GM23338 (cell line): Measurements from ENCODE around the gene CBX5. TPM values are rescaled to one million over a fixed set of nuclear protein-coding genes. Genes with fewer than 3 reads are reported as not detected.

Source experiments
- ATAC-seq: fragments of 200-7000 bp; cut with Tn5 transposase; 3 replicates; pipeline ENCODE4 v1.9.1; 2020
- DNase-seq: peaks from one replicate; pipeline ENCODE4 v3.0.0-alpha.2; 2015; ENCODE audit warnings: low spot score
- H2AFZ ChIP-seq: fragments of 200-600 bp; sonication (generic); 2 replicates; pipeline ENCODE4 v1.8.0; 2016; ENCODE audit warnings: antibody characterized with exemption, mild to moderate bottlenecking, moderate library complexity
- H3F3A ChIP-seq: fragments of 200-600 bp; sonication (generic); replicated peaks from 2 replicates; pipeline ENCODE4 v1.8.0; 2017; ENCODE audit warnings: antibody characterized with exemption, mixed run types, low read depth
- H3K27ac ChIP-seq: fragments of 200-600 bp; sonication (generic); 2 replicates; pipeline ENCODE4 v1.6.1; 2016; ENCODE audit warnings: low read depth
- H3K27me3 ChIP-seq: fragments of 200-600 bp; sonication (generic); 2 replicates; pipeline ENCODE4 v1.8.0; 2016; ENCODE audit warnings: mild to moderate bottlenecking, mixed run types, moderate library complexity; ENCODE audit not compliant: insufficient read depth
- H3K36me3 ChIP-seq: fragments of 200-600 bp; sonication (generic); 2 replicates; pipeline ENCODE4 v1.8.0; 2016; ENCODE audit warnings: mild to moderate bottlenecking; ENCODE audit not compliant: insufficient read depth
- H3K4me1 ChIP-seq: fragments of 200-600 bp; sonication (generic); 2 replicates; pipeline ENCODE4 v1.8.0; 2016; ENCODE audit warnings: mild to moderate bottlenecking, moderate library complexity; ENCODE audit not compliant: insufficient read depth
- H3K4me2 ChIP-seq: fragments of 200-600 bp; sonication (generic); 2 replicates; pipeline ENCODE4 v1.7.1; 2017; ENCODE audit warnings: mixed run types
- H3K4me3 ChIP-seq: fragments of 200-600 bp; sonication (generic); 2 replicates; pipeline ENCODE4 v1.6.1; 2016; ENCODE audit warnings: mixed run types
- H3K79me2 ChIP-seq: fragments of 200-600 bp; sonication (generic); replicated peaks from 2 replicates; pipeline ENCODE4 v1.8.0; 2017; ENCODE audit warnings: mild to moderate bottlenecking; ENCODE audit not compliant: insufficient read depth
- H3K9me2 ChIP-seq: fragments of 200-600 bp; sonication (generic); 2 replicates; pipeline ENCODE4 v1.8.0; 2017; ENCODE audit not compliant: insufficient read depth
- H4K20me1 ChIP-seq: fragments of 200-600 bp; sonication (generic); replicated peaks from 2 replicates; pipeline ENCODE4 v1.8.0; 2017; ENCODE audit warnings: mild to moderate bottlenecking; ENCODE audit not compliant: insufficient read depth
- H3K27ac Mint-ChIP-seq: 2 replicates; pipeline ENCODE4 v1.8.0; 2020; ENCODE audit warnings: inconsistent platforms, mild to moderate bottlenecking, moderate library complexity, mixed read lengths
- H3K27me3 Mint-ChIP-seq: 3 replicates; pipeline ENCODE4 v1.8.0; 2022; ENCODE audit warnings: low read depth, mild to moderate bottlenecking, moderate library complexity, mixed read lengths, inconsistent platforms; ENCODE audit not compliant: insufficient read depth, poor library complexity
- H3K36me3 Mint-ChIP-seq: 3 replicates; pipeline ENCODE4 v1.8.0; 2021; ENCODE audit warnings: low read depth, mild to moderate bottlenecking, inconsistent platforms, moderate library complexity, mixed read lengths
- H3K4me1 Mint-ChIP-seq: 3 replicates; pipeline ENCODE4 v1.8.0; 2020; ENCODE audit warnings: mild to moderate bottlenecking, inconsistent platforms, mixed read lengths
- H3K4me3 Mint-ChIP-seq: 3 replicates; pipeline ENCODE4 v1.8.0; 2021; ENCODE audit warnings: moderate library complexity, mild to moderate bottlenecking, inconsistent platforms, mixed read lengths
- H3K9me3 Mint-ChIP-seq: 3 replicates; pipeline ENCODE4 v1.8.0; 2020; ENCODE audit warnings: moderate library complexity, mild to moderate bottlenecking, inconsistent platforms, mixed read lengths
- EZH2 ChIP-seq: fragments of 200-600 bp; sonication (generic); IDR thresholded peaks from one replicate; pipeline ENCODE4 v1.8.0; 2017; ENCODE audit warnings: antibody characterized with exemption, mild to moderate bottlenecking, low read depth; ENCODE audit not compliant: unreplicated experiment
- EZH2phosphoT487 ChIP-seq: fragments of 200-600 bp; sonication (generic); IDR thresholded peaks from one replicate; pipeline ENCODE4 v1.8.1; 2018; ENCODE audit warnings: antibody characterized with exemption; ENCODE audit not compliant: unreplicated experiment
- JUNB ChIP-seq: IDR thresholded peaks from one replicate; pipeline ENCODE4 v1.6.1; 2016; ENCODE audit warnings: antibody characterized with exemption; ENCODE audit not compliant: unreplicated experiment
- NANOG ChIP-seq: IDR thresholded peaks from 2 replicates; pipeline ENCODE4 v1.6.1; 2016; ENCODE audit warnings: antibody characterized with exemption, borderline replicate concordance
- STAT1 ChIP-seq: IDR thresholded peaks from one replicate; pipeline ENCODE4 v1.6.1; 2016; ENCODE audit warnings: antibody characterized with exemption; ENCODE audit not compliant: unreplicated experiment
- polyA plus RNA-seq: library from polyadenylated mRNA; unstranded; fragments of >200 nt; fragmentation: Nextera tagmentation; extraction: Ambion mirVana; gene quantifications from 2 replicates; pipeline ENCODE4 v1.2.1, GENCODE V29; 2016
- small RNA-seq: library from RNA; depleted of rRNA; stranded (forward); fragments of <200 nt; gene quantifications from one replicate; pipeline ENCODE3, GENCODE V24; 2014; ENCODE audit warnings: low replicate concordance
- total RNA-seq: library from RNA; depleted of rRNA; stranded (reverse); fragments of >200 nt; shearing (Covaris generic); gene quantifications from 2 replicates; pipeline ENCODE4 v1.2.3, GENCODE V29; 2014; rRNA removed
- TF ChIP-seq, protein P1 (sequence below): IDR thresholded peaks from 2 replicates; pipeline ENCODE4 v1.6.1; 2016; ENCODE audit warnings: antibody characterized with exemption
- TF ChIP-seq, protein P2 (sequence below): fragments of 250-450 bp; sonication (Bioruptor Pico); IDR thresholded peaks from 2 replicates; pipeline ENCODE4 v1.5.0; 2020; ENCODE audit warnings: mild to moderate bottlenecking, moderate library complexity

The CBX5 gene
- total and polyA plus RNA-seq, 2 experiments from 2014 or later, result 152 to 212 TPM

DNA sequence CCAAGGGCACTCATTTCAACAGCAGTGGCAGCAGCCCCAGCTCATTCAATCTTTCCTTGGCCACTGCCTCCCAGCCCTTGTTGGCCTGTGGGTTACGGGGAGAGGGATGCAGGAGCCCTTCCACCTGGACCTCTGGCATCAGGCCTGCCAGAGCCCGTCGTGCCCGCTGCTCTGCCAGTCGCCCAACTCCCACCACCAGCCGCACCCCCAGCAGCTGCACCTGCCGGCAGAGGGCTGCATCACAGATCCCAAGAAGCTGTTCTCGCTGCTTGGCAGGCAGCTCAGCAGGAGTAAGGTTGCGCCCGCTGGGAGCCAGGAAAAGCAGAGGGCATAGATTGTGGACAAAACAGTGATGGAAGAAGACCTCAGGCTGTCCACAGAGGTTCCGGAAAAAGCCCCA, 97.8 kb downstream of the CBX5 start:
- no peaks in the 10 kb centered on the region for H3K9me2 ChIP-seq
- no peak overlapping the region for H3K27ac Mint-ChIP-seq

More for the DNA sequence above, 97.8 kb downstream of the CBX5 start:
- no peak overlapping the region for H3K4me3 ChIP-seq
- DNase-seq, result no peak
- Mint-ChIP-seq H3K9me3 (no peaks in the 10 kb centered on the region; the same call in 2 of the 3 replicates), H3K27me3 (peaks cover 6% of the 10 kb centered on the region), H3K36me3 (peaks cover 3% of the 10 kb centered on the region; the same call in 1 of the 3 replicates), H3K4me3 (no peak overlapping the region), H3K4me1 (peaks cover 8% of the 10 kb centered on the region)
- peaks cover 34% of the 10 kb centered on the region for H3K27me3 ChIP-seq
- H3K4me2 ChIP-seq, result no peak overlapping the region
- H3K36me3 ChIP-seq, result no peaks in the 10 kb centered on the region
- H3K27ac ChIP-seq, result no peak overlapping the region
- no peak overlapping the region for H2AFZ ChIP-seq
- H3F3A ChIP-seq, result no peaks in the 10 kb centered on the region
- TF ChIP-seq EZH2 (no peak), NANOG (no peak), STAT1 (no peak), EZH2phosphoT487 (no peak), JUNB (no peak)
- TF ChIP-seq, protein P1, sequence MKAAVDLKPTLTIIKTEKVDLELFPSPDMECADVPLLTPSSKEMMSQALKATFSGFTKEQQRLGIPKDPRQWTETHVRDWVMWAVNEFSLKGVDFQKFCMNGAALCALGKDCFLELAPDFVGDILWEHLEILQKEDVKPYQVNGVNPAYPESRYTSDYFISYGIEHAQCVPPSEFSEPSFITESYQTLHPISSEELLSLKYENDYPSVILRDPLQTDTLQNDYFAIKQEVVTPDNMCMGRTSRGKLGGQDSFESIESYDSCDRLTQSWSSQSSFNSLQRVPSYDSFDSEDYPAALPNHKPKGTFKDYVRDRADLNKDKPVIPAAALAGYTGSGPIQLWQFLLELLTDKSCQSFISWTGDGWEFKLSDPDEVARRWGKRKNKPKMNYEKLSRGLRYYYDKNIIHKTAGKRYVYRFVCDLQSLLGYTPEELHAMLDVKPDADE, result no peak
- TF ChIP-seq, protein P2, sequence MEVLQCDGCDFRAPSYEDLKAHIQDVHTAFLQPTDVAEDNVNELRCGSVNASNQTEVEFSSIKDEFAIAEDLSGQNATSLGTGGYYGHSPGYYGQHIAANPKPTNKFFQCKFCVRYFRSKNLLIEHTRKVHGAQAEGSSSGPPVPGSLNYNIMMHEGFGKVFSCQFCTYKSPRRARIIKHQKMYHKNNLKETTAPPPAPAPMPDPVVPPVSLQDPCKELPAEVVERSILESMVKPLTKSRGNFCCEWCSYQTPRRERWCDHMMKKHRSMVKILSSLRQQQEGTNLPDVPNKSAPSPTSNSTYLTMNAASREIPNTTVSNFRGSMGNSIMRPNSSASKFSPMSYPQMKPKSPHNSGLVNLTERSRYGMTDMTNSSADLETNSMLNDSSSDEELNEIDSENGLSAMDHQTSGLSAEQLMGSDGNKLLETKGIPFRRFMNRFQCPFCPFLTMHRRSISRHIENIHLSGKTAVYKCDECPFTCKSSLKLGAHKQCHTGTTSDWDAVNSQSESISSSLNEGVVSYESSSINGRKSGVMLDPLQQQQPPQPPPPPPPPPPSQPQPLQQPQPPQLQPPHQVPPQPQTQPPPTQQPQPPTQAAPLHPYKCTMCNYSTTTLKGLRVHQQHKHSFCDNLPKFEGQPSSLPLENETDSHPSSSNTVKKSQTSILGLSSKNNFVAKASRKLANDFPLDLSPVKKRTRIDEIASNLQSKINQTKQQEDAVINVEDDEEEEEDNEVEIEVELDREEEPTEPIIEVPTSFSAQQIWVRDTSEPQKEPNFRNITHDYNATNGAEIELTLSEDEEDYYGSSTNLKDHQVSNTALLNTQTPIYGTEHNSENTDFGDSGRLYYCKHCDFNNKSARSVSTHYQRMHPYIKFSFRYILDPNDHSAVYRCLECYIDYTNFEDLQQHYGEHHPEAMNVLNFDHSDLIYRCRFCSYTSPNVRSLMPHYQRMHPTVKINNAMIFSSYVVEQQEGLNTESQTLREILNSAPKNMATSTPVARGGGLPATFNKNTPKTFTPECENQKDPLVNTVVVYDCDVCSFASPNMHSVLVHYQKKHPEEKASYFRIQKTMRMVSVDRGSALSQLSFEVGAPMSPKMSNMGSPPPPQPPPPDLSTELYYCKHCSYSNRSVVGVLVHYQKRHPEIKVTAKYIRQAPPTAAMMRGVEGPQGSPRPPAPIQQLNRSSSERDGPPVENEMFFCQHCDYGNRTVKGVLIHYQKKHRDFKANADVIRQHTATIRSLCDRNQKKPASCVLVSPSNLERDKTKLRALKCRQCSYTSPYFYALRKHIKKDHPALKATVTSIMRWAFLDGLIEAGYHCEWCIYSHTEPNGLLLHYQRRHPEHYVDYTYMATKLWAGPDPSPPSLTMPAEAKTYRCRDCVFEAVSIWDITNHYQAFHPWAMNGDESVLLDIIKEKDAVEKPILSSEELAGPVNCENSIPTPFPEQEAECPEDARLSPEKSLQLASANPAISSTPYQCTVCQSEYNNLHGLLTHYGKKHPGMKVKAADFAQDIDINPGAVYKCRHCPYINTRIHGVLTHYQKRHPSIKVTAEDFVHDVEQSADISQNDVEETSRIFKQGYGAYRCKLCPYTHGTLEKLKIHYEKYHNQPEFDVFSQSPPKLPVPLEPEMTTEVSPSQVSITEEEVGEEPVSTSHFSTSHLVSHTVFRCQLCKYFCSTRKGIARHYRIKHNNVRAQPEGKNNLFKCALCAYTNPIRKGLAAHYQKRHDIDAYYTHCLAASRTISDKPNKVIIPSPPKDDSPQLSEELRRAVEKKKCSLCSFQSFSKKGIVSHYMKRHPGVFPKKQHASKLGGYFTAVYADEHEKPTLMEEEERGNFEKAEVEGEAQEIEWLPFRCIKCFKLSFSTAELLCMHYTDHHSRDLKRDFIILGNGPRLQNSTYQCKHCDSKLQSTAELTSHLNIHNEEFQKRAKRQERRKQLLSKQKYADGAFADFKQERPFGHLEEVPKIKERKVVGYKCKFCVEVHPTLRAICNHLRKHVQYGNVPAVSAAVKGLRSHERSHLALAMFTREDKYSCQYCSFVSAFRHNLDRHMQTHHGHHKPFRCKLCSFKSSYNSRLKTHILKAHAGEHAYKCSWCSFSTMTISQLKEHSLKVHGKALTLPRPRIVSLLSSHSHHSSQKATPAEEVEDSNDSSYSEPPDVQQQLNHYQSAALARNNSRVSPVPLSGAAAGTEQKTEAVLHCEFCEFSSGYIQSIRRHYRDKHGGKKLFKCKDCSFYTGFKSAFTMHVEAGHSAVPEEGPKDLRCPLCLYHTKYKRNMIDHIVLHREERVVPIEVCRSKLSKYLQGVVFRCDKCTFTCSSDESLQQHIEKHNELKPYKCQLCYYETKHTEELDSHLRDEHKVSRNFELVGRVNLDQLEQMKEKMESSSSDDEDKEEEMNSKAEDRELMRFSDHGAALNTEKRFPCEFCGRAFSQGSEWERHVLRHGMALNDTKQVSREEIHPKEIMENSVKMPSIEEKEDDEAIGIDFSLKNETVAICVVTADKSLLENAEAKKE (CRISPR knock-in tag), result no peak
- H3K79me2 ChIP-seq, result no peaks in the 10 kb centered on the region
- no peak for ATAC-seq
- H3K4me1 ChIP-seq, result no peaks in the 10 kb centered on the region
- H4K20me1 ChIP-seq, result no peaks in the 10 kb centered on the region; the same call in 1 of the 2 replicates

Small RNAs within 50 kb of the gene (small RNA-seq; reads per million reads assigned to genes)
- gene RN7SL390P, result not detected
- not detected for gene RNU6-950P

Other genes with a start within 250 kb of the CBX5 start
- not detected in 2 replicates for gene HOXC5, start 247.1 kb downstream of the CBX5 start, total RNA-seq
- not detected in 2 replicates for gene HOXC5, start 247.1 kb downstream of the CBX5 start, polyA plus RNA-seq
- not detected in 2 replicates for gene HOXC4, start 226.3 kb downstream of the CBX5 start, total RNA-seq
- not detected in 2 replicates for gene HOXC4, start 226.3 kb downstream of the CBX5 start, polyA plus RNA-seq
- 19.6 and 23.8 TPM in 2 replicates for gene SMUG1, start 91.1 kb downstream of the CBX5 start, total RNA-seq
- 21.8 and 23.1 TPM in 2 replicates for gene SMUG1, start 91.1 kb downstream of the CBX5 start, polyA plus RNA-seq
- 1,104 and 1,281 TPM in 2 replicates for gene HNRNPA1, start 604 bp upstream of the CBX5 start, total RNA-seq
- 2,363 and 2,576 TPM in 2 replicates for gene HNRNPA1, start 604 bp upstream of the CBX5 start, polyA plus RNA-seq
- gene NFE2, start 20.9 kb upstream of the CBX5 start, total RNA-seq, result 0.27 and 1.3 TPM in 2 replicates
- gene NFE2, start 20.9 kb upstream of the CBX5 start, polyA plus RNA-seq, result 1.8 and 3.0 TPM in 2 replicates
- gene COPZ1, start 45.0 kb upstream of the CBX5 start, total RNA-seq, result 72.5 and 91.2 TPM in 2 replicates
- gene COPZ1, start 45.0 kb upstream of the CBX5 start, polyA plus RNA-seq, result 72.7 and 79.9 TPM in 2 replicates
- gene GPR84, start 84.4 kb upstream of the CBX5 start, total RNA-seq, result not detected in 2 replicates
- not detected in 2 replicates for gene GPR84, start 84.4 kb upstream of the CBX5 start, polyA plus RNA-seq
- gene ZNF385A, start 104.6 kb upstream of the CBX5 start, total RNA-seq, result 10.9 and 22.3 TPM in 2 replicates
- 19.6 and 21.7 TPM in 2 replicates for gene ZNF385A, start 104.6 kb upstream of the CBX5 start, polyA plus RNA-seq
- gene ITGA5, start 139.1 kb upstream of the CBX5 start, total RNA-seq, result 23.7 and 24.2 TPM in 2 replicates
- 5.9 and 7.3 TPM in 2 replicates for gene ITGA5, start 139.1 kb upstream of the CBX5 start, polyA plus RNA-seq
- not detected in 2 replicates for gene GTSF1, start 193.5 kb upstream of the CBX5 start, total RNA-seq
- gene GTSF1, start 193.5 kb upstream of the CBX5 start, polyA plus RNA-seq, result 1.3 and 2.3 TPM in 2 replicates
- gene NCKAP1L, start 217.6 kb upstream of the CBX5 start, total RNA-seq, result not detected in 2 replicates
- 0.12 TPM in 1 of 2 replicates, not detected in the other for gene NCKAP1L, start 217.6 kb upstream of the CBX5 start, polyA plus RNA-seq